K562 (cell line): Measurements from ENCODE around the gene ANXA1. TPM values are rescaled to one million over a fixed set of nuclear protein-coding genes. Genes with fewer than 3 reads are reported as not detected.

Source experiments
- ATAC-seq: fragments of 200-7000 bp; cut with Tn5 transposase; 3 replicates; pipeline ENCODE4 v1.9.1; 2020; ENCODE audit warnings: moderate library complexity
- BruUV-seq: library from RNA; stranded (reverse); fragments of 400-500 nt; replicated peaks from 2 replicates; lab custom pipeline; 2021; lab: Mats Ljungman, UMichigan
- CTCF ChIA-PET: fragments of 300-600 bp; formaldehyde crosslinking; extraction: SDS; loops from one replicate; lab custom pipeline; 2021; ENCODE audit warnings: low intra/inter-chr PET ratio; lab: Yijun Ruan, JAX
- POLR2A ChIA-PET: fragments of 300-600, 350-650 bp; sonication (Branson Sonifier 250); formaldehyde crosslinking; extraction: SDS; loops from one replicate; lab custom pipeline; 2021; ENCODE audit warnings: antibody characterized with exemption, inconsistent platforms; lab: Yijun Ruan, JAX
- DNase-seq, 4 experiments: peaks; one replicate each; pipeline versions ENCODE4 v3.0.0 to v3.0.0-alpha.2; 2011 to 2018; ENCODE audit warnings: low spot score in 3 of 4, mixed read lengths in 3 of 4; ENCODE audit errors: extremely low read depth in 1 of 4
- FAIRE-seq: peaks from 2 replicates; lab custom pipeline; 2011; peaks lifted over from hg19 to GRCh38; lab: Jason Lieb, UNC
- H2AFZ ChIP-seq: 2 replicates; pipeline ENCODE4 v1.6.0; 2011; ENCODE audit warnings: low read depth, low read length, control low read depth, inconsistent platforms
- H3K27ac ChIP-seq: fragments of 200-600 bp; 3 replicates; pipeline ENCODE4 v1.8.0; 2011; ENCODE audit warnings: low read depth, mild to moderate bottlenecking, control low read depth, inconsistent platforms, low read length, moderate library complexity, mixed read lengths; ENCODE audit errors: extremely low read depth
- H3K27me3 ChIP-seq, 2 experiments: fragments of 300-600 bp in 1 of 2; 2 replicates in 1 of 2; 3 replicates in 1 of 2; pipeline versions ENCODE4 v1.6.0 to v1.8.0; 2011; ENCODE audit warnings: inconsistent platforms in 2 of 2, low read length in 2 of 2, mild to moderate bottlenecking in 1 of 2, mixed read lengths in 1 of 2, moderate library complexity in 1 of 2; ENCODE audit not compliant: control insufficient read depth in 2 of 2, insufficient read depth in 2 of 2
- H3K36me3 ChIP-seq: fragments of 300-600 bp; 3 replicates; pipeline ENCODE4 v1.8.0; 2011; ENCODE audit warnings: mild to moderate bottlenecking, low read length, inconsistent platforms; ENCODE audit not compliant: control insufficient read depth, insufficient read depth
- H3K4me1 ChIP-seq, 2 experiments: fragments of 200-600 bp in 1 of 2; replicated peaks in 1 of 2; 2 replicates in 1 of 2; 3 replicates in 1 of 2; pipeline versions ENCODE4 v1.5.1 to v1.8.0; 2011; ENCODE audit warnings: inconsistent platforms in 2 of 2, low read length in 2 of 2, mild to moderate bottlenecking in 1 of 2, mixed read lengths in 1 of 2, moderate library complexity in 1 of 2; ENCODE audit not compliant: control insufficient read depth in 2 of 2, insufficient read depth in 2 of 2
- H3K4me2 ChIP-seq: 2 replicates; pipeline ENCODE4 v1.6.1; 2011; ENCODE audit warnings: low read length, control low read depth, inconsistent platforms, mixed read lengths; ENCODE audit not compliant: insufficient read depth
- H3K4me3 ChIP-seq: fragments of 200-600 bp; sonication (generic), shearing (Covaris generic); 2 replicates; pipeline ENCODE4 v1.5.1; 2016; ENCODE audit warnings: control low read depth, inconsistent platforms
- H3K79me2 ChIP-seq: fragments of 200-600 bp; 3 replicates; pipeline ENCODE4 v1.8.0; 2011; ENCODE audit warnings: low read length, inconsistent platforms; ENCODE audit not compliant: control insufficient read depth, insufficient read depth
- H3K9ac ChIP-seq, 2 experiments: 2 replicates each; pipeline versions ENCODE4 v1.6.0 to v1.6.1; 2011; ENCODE audit warnings: low read depth in 2 of 2, low read length in 2 of 2, control low read depth in 1 of 2, inconsistent platforms in 1 of 2, mild to moderate bottlenecking in 1 of 2, mixed read lengths in 1 of 2; ENCODE audit not compliant: insufficient read depth in 1 of 2
- H3K9me1 ChIP-seq: one replicate; pipeline ENCODE4 v1.6.0; 2011; ENCODE audit warnings: inconsistent platforms, mild to moderate bottlenecking, low read length, moderate library complexity; ENCODE audit not compliant: control insufficient read depth, insufficient read depth
- H3K9me3 ChIP-seq: replicated peaks from 2 replicates; pipeline ENCODE4 v1.5.1; 2011; ENCODE audit warnings: low read depth, low read length, inconsistent platforms; ENCODE audit not compliant: control insufficient read depth, insufficient read depth
- H4K20me1 ChIP-seq: replicated peaks from 2 replicates; pipeline ENCODE4 v1.6.1; 2011; ENCODE audit warnings: low read length, inconsistent platforms, mixed read lengths; ENCODE audit not compliant: control insufficient read depth, insufficient read depth
- HDAC3 ChIP-seq: fragments of 450-650 bp; IDR thresholded peaks from 2 replicates; pipeline ENCODE4 v1.6.1; 2018; ENCODE audit warnings: borderline replicate concordance, mild to moderate bottlenecking, moderate library complexity; ENCODE audit not compliant: partially characterized antibody
- REST ChIP-seq, 2 experiments: fragments of 450-650 bp; formaldehyde crosslinking in 1 of 2; IDR thresholded peaks; 2 replicates each; pipeline versions ENCODE4 v1.4.0 to v1.6.1; 2014 to 2020; ENCODE audit warnings: mild to moderate bottlenecking in 2 of 2, borderline replicate concordance in 1 of 2, low read depth in 1 of 2
- WGBS: fragments of 100-300 bp; shearing (Covaris generic); methylation state at CpG from one replicate; pipeline ENCODE4 v1.1.6; 2016; ENCODE audit warnings: low coverage, mixed read lengths; ENCODE audit not compliant: insufficient coverage; ENCODE audit errors: missing lambda C conversion rate; 5-methylcytosine and 5-hydroxymethylcytosine counted together
- in situ Hi-C: fragments of 300-500 bp; cut with MboI; formaldehyde crosslinking; loops from 4 replicates; pipeline ENCODE4 v1.15.0; 2018; ENCODE audit warnings: inconsistent platforms, mixed read lengths
- intact Hi-C: fragments of 100-400 bp; cut with micrococcal nuclease; formaldehyde crosslinking; loops from 2 replicates; pipeline ENCODE4 v1.14.2; 2022
- polyA plus RNA-seq, 8 experiments: library from polyadenylated mRNA; depleted of rRNA in 4 of 8; stranded (reverse) in 5 of 8; unstranded in 3 of 8; fragments of >200 nt; fragmentation: Nextera tagmentation in 2 of 8; fragmentation: Illumina TruSeq in 1 of 8; extraction: Ambion mirVana in 2 of 8; extraction: Trizol in 1 of 8; gene quantifications; 2 replicates each; pipeline versions ENCODE4 v1.2.1 to v1.2.3, GENCODE V29; 2011 to 2014; ENCODE audit warnings: inconsistent platforms in 1 of 8, missing spikeins in 1 of 8
- total RNA-seq, 7 experiments: library from RNA; depleted of rRNA in 6 of 7; stranded (reverse); fragments of >200 nt in 6 of 7; fragmentation: Illumina TruSeq in 2 of 7; extraction: Trizol in 2 of 7; gene quantifications; 2 replicates each; pipeline versions ENCODE4 v1.2.1 to v1.2.3, GENCODE V29; 2011 to 2021; ENCODE audit warnings: low replicate concordance in 1 of 7

ANXA1 gene
- total and polyA plus RNA-seq, 9 of the 15 experiments (the other 6 are each of a cell fraction or from before 2014, with no cell fraction given), result 406 to 1,298 (median 620) TPM

- CTCF ChIA-PET, result no interaction called here
- no peaks in the 10 kb centered on the region for H3K4me1 ChIP-seq
- H3K9me1 ChIP-seq, result no peaks in the 10 kb centered on the region
- no peaks in the 10 kb centered on the region for H4K20me1 ChIP-seq
- no peaks in the 10 kb centered on the region for H3K79me2 ChIP-seq
- no peak for ATAC-seq
- H3K9ac ChIP-seq, result no peak overlapping the region
- H3K36me3 ChIP-seq, result no peaks in the 10 kb centered on the region
- 19% methylated on average over 4 of the region's 4 CpGs for WGBS
- POLR2A ChIA-PET, result no interaction called here
- intact Hi-C loops, result loop anchor here (5.0 to 10.0 kb wide), 3 partner anchors 333 to 1540 kb away; no protein-coding TSS in a partner anchor
- no TSS peak for BruUV-seq
- TF ChIP-seq HDAC3, result no peak
- peak; percentile 27; the same call in 1 of the 2 replicates for TF ChIP-seq REST (IDR thresholded peaks at IDR 0.05; ENCODE audit: borderline replicate concordance)
- TF ChIP-seq REST (CRISPR knock-in tag; IDR thresholded peaks at IDR 0.05; ENCODE audit: low read depth), result no peak
- no peak for FAIRE-seq
- in situ Hi-C loops, result loop anchor here (25.0 kb wide), 1 partner anchor 1357 kb away; no protein-coding TSS in a partner anchor
- no peaks in the 10 kb centered on the region for H3K27me3 ChIP-seq
- no peak overlapping the region for H2AFZ ChIP-seq
- DNase-seq, result no peak
- H3K27ac ChIP-seq, result no peak overlapping the region
- no peak overlapping the region for H3K4me2 ChIP-seq
- no peak overlapping the region for H3K4me3 ChIP-seq
- H3K9me3 ChIP-seq, result no peaks in the 10 kb centered on the region
Measured at GRCh38 chr9:73204936-73205335, 53.3 kb downstream of the ANXA1 start.
